Measurements from ENCODE around the gene PAPPA2. TPM values are rescaled to one million over a fixed set of nuclear protein-coding genes. Genes with fewer than 3 reads are reported as not detected.

Gene PAPPA2
- total RNA-seq, 4 donors from 2014 or later = 0.35 to 32.2 (median 1.1) TPM

GRCh38 chr1:176831150-176831549 lies 368.2 kb downstream of the PAPPA2 start:
- no peak for DNase-seq
- TF ChIP-seq CTCF (IDR thresholded peaks at IDR 0.05) (no peak), POLR2A (IDR thresholded peaks at IDR 0.05) (no peak)
- H3K27me3 ChIP-seq = no peaks in the 10 kb centered on the region
- no peaks in the 10 kb centered on the region for H3K9me3 ChIP-seq
- H3K4me1 ChIP-seq = no peaks in the 10 kb centered on the region
- no peaks in the 10 kb centered on the region for H3K36me3 ChIP-seq
- H3K27ac ChIP-seq = no peak overlapping the region
- H3K4me3 ChIP-seq = no peak overlapping the region

GRCh38 chr1:176837708-176838107 lies 374.7 kb downstream of the PAPPA2 start:
- DNase-seq = no peak
- Histone ChIP-seq H3K27ac (no peak overlapping the region), H3K27me3 (no peaks in the 10 kb centered on the region), H3K36me3 (no peaks in the 10 kb centered on the region), H3K4me3 (no peak overlapping the region), H3K4me1 (no peaks in the 10 kb centered on the region), H3K9me3 (no peaks in the 10 kb centered on the region)
- TF ChIP-seq POLR2A (IDR thresholded peaks at IDR 0.05) = no peak
- no peak for TF ChIP-seq CTCF (IDR thresholded peaks at IDR 0.05)

GRCh38 chr1:176838276-176838995 lies 375.5 kb downstream of the PAPPA2 start:
- H3K27me3 ChIP-seq = no peaks in the 10 kb centered on the region
- no peaks in the 10 kb centered on the region for H3K9me3 ChIP-seq
- no peaks in the 10 kb centered on the region for H3K4me1 ChIP-seq
- no peak for DNase-seq
- TF ChIP-seq POLR2A (IDR thresholded peaks at IDR 0.05) (no peak), CTCF (IDR thresholded peaks at IDR 0.05) (no peak)
- no peak overlapping the region for H3K4me3 ChIP-seq
- H3K36me3 ChIP-seq = no peaks in the 10 kb centered on the region
- no peak overlapping the region for H3K27ac ChIP-seq

GRCh38 chr1:176839216-176839615 lies 376.2 kb downstream of the PAPPA2 start:
- DNase-seq = no peak
- no peaks in the 10 kb centered on the region for H3K27me3 ChIP-seq
- no peaks in the 10 kb centered on the region for H3K9me3 ChIP-seq
- no peak overlapping the region for H3K27ac ChIP-seq
- TF ChIP-seq POLR2A (IDR thresholded peaks at IDR 0.05) = no peak
- no peak for TF ChIP-seq CTCF (IDR thresholded peaks at IDR 0.05)
- H3K4me3 ChIP-seq = no peak overlapping the region
- no peaks in the 10 kb centered on the region for H3K4me1 ChIP-seq
- no peaks in the 10 kb centered on the region for H3K36me3 ChIP-seq

GRCh38 chr1:176841238-176841637 lies 378.3 kb downstream of the PAPPA2 start:
- TF ChIP-seq CTCF (IDR thresholded peaks at IDR 0.05) (no peak), POLR2A (IDR thresholded peaks at IDR 0.05) (no peak)

More at GRCh38 chr1:176841238-176841637, 378.3 kb downstream of the PAPPA2 start:
- Histone ChIP-seq H3K4me3 (no peak overlapping the region), H3K27me3 (no peaks in the 10 kb centered on the region), H3K27ac (no peak overlapping the region), H3K9me3 (no peaks in the 10 kb centered on the region), H3K4me1 (no peaks in the 10 kb centered on the region), H3K36me3 (no peaks in the 10 kb centered on the region)
- no peak for DNase-seq
